NB4 (cell line): ENCODE data around the gene SPPL3.

ENCODE experiments used
- CTCF ChIP-seq: IDR thresholded peaks from one replicate; pipeline ENCODE4 v1.5.1; 2012; ENCODE audit warnings: low read depth, low read length
- POLR2A ChIP-seq: IDR thresholded peaks from 2 replicates; pipeline ENCODE4 v1.6.1; 2011; ENCODE audit warnings: mild to moderate bottlenecking; ENCODE audit not compliant: insufficient read length; ENCODE audit errors: extremely low read depth
- TF ChIP-seq, protein P1 (sequence below): IDR thresholded peaks from 2 replicates; pipeline ENCODE4 v1.6.1; 2011; ENCODE audit warnings: low read depth, low read length

DNA sequence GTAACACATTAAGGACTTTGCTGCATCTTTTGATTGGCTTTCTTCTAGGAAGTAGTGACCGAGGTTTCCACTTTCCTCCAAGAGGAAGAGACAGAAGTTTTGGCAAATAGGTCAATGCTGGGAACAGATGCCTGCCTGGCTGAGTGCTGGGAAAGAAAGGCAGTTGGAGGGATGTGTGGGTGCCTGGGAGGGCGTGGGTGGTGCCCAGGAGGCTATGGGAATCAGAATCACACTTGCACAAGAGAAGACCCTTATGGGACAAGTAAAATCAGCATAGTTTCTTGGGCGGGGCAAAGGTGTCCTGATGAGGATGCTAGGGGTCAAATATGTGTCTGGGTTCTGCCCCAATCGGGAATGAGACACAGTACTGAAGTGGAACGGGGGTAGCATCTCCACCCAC lies 179.4 kb downstream of the SPPL3 start:
- TF ChIP-seq CTCF (no peak), POLR2A (no peak)
- TF ChIP-seq, protein P1, sequence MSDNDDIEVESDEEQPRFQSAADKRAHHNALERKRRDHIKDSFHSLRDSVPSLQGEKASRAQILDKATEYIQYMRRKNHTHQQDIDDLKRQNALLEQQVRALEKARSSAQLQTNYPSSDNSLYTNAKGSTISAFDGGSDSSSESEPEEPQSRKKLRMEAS: no peak
